Pancreas (tissue), 10 donors: Measurements from ENCODE around the gene SLC35B4. TPM values are rescaled to one million over a fixed set of nuclear protein-coding genes. Genes with fewer than 3 reads are reported as not detected.

Experiments
- ATAC-seq, 4 donors: fragments of 200-7000 bp; cut with Tn5 transposase; one replicate each; pipeline versions ENCODE4 v1.8.0 to v1.9.1; 2020; ENCODE audit warnings: mild to moderate bottlenecking in 4 of 4, moderate library complexity in 4 of 4
- DNase-seq, 6 donors: peaks; one replicate each; pipeline ENCODE4 v3.0.0-alpha.2; 2020
- FAIRE-seq: peaks from 2 replicates; lab custom pipeline; 2012; peaks lifted over from hg19 to GRCh38; lab: Jason Lieb, UNC
- H3K27ac ChIP-seq, 4 donors: fragments of 200-600 bp; sonication (generic); 1 replicate in 3 of 4; 2 replicates in 1 of 4; pipeline versions ENCODE4 v1.5.0 to v1.8.0; 2020
- H3K27me3 ChIP-seq, 4 donors: fragments of 200-600 bp; one replicate each; pipeline ENCODE4 v1.8.0; 2021
- H3K36me3 ChIP-seq, 3 donors: fragments of 200-600 bp; sonication (generic) in 1 of 3; one replicate each; pipeline versions ENCODE4 v1.5.0 to v1.8.0; 2020 to 2021
- H3K4me1 ChIP-seq, 3 donors: fragments of 200-600 bp; one replicate each; pipeline ENCODE4 v1.8.0; 2021
- H3K4me3 ChIP-seq, 4 donors: fragments of 200-600 bp; sonication (generic) in 2 of 4; one replicate each; pipeline versions ENCODE4 v1.5.0 to v1.8.0; 2020 to 2021
- H3K9me3 ChIP-seq, 4 donors: fragments of 200-600 bp; one replicate each; pipeline ENCODE4 v1.8.0; 2021
- WGBS, 2 donors: extraction: QIAGEN DNeasy Blood & Tissue Kit; methylation state at CpG; one replicate each; pipeline ENCODE4 v1.1.7; 2013; 5-methylcytosine and 5-hydroxymethylcytosine counted together
- intact Hi-C, 3 donors: fragments of 100-400 bp; cut with DNase I; formaldehyde crosslinking; loops; one replicate each; pipeline versions ENCODE4 v1.11.1 to v1.14.2; 2022
- polyA plus RNA-seq, 2 donors: library from polyadenylated mRNA; stranded (reverse); fragments of 200-250 nt; gene quantifications; one replicate each; pipeline ENCODE4 v1.2.3, GENCODE V29; 2013
- total RNA-seq, 6 donors: library from RNA; stranded (reverse); fragmentation: NEBNext Ultra II Directional in 4 of 6; extraction: Animal tissue kit (Norgen Biotek cat#: 25700) in 4 of 6; gene quantifications; one replicate each; pipeline versions ENCODE4 v1.2.1 to v1.2.4, GENCODE V29; 2021 to 2023
- TF ChIP-seq, protein P1 (sequence below), 4 donors: fragments of 200-600 bp; sonication (generic) in 3 of 4; IDR thresholded peaks; one replicate each; pipeline versions ENCODE4 v1.5.0 to v1.8.0; 2021; ENCODE audit warnings: antibody characterized with exemption in 4 of 4
- donor health status: healthy with polysubstance abuse.
- donor health status: DM: no; HTN: no; CAD: no; lungs with moderate emphysema.
- donor health status: DM: no; HTN: no; CAD: no.
- donor health status: control.
- donor health status: control.
- donor health status: Bipolar disorder and iron deficiency.
- donor health status: DM: yes; HTN: yes; CAD: no.
- donor health status: DM: no; HTN: no; CAD: no.
- donor health status: DM: no; HTN: no; CAD: no.
- donor health status: DM: yes; HTN: yes; CAD: no.

The SLC35B4 gene
- total and polyA plus RNA-seq, 8 donors = 2.2 to 8.0 (median 3.6) TPM

- FAIRE-seq (no peak), DNase-seq (no peak), ATAC-seq (no peak)
- Histone ChIP-seq H3K4me3 (no peak overlapping the region), H3K36me3 (no peaks in the 10 kb centered on the region), H3K27ac (no peak overlapping the region), H3K27me3 (no peaks in the 10 kb centered on the region), H3K9me3 (no peaks in the 10 kb centered on the region), H3K4me1 (no peaks in the 10 kb centered on the region)
- intact Hi-C loops = no loop called here
- 65 to 75% methylated on average over 5 of the region's 5 CpGs for WGBS, 2 donors
- TF ChIP-seq, protein P1, sequence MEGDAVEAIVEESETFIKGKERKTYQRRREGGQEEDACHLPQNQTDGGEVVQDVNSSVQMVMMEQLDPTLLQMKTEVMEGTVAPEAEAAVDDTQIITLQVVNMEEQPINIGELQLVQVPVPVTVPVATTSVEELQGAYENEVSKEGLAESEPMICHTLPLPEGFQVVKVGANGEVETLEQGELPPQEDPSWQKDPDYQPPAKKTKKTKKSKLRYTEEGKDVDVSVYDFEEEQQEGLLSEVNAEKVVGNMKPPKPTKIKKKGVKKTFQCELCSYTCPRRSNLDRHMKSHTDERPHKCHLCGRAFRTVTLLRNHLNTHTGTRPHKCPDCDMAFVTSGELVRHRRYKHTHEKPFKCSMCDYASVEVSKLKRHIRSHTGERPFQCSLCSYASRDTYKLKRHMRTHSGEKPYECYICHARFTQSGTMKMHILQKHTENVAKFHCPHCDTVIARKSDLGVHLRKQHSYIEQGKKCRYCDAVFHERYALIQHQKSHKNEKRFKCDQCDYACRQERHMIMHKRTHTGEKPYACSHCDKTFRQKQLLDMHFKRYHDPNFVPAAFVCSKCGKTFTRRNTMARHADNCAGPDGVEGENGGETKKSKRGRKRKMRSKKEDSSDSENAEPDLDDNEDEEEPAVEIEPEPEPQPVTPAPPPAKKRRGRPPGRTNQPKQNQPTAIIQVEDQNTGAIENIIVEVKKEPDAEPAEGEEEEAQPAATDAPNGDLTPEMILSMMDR (IDR thresholded peaks at IDR 0.05) = no peak
These were observed 39.8 kb downstream of the SLC35B4 start for GRCh38 chr7:134276951-134277350.

- peaks cover 0 to 4% (median 0%) of the 10 kb centered on the region in 4 donors for H3K9me3 ChIP-seq
- no peak overlapping the region for H3K27ac ChIP-seq
- ATAC-seq (no peak), DNase-seq (no peak), FAIRE-seq (no peak)
- no peak overlapping the region for H3K4me3 ChIP-seq
- H3K36me3 ChIP-seq = no peaks in the 10 kb centered on the region
- no peaks in the 10 kb centered on the region for H3K4me1 ChIP-seq
- H3K27me3 ChIP-seq = no peaks in the 10 kb centered on the region
- TF ChIP-seq, protein P1 (IDR thresholded peaks at IDR 0.05) = no peak
- WGBS, 2 donors = 92 to 95% methylated on average over 4 of the region's 4 CpGs
- intact Hi-C loops = no loop called here
These were observed 54.4 kb downstream of the SLC35B4 start for GRCh38 chr7:134262322-134262721.

GRCh38 chr7:134255814-134256213 lies 60.9 kb downstream of the SLC35B4 start:
- FAIRE-seq (no peak), ATAC-seq (no peak), DNase-seq (no peak)
- no peaks in the 10 kb centered on the region for H3K9me3 ChIP-seq
- H3K27ac ChIP-seq = no peak overlapping the region
- intact Hi-C loops = no loop called here
- no peaks in the 10 kb centered on the region for H3K4me1 ChIP-seq
- TF ChIP-seq, protein P1 (IDR thresholded peaks at IDR 0.05) = no peak
- WGBS, 2 donors = 87 to 91% methylated on average over 5 of the region's 5 CpGs
- no peak overlapping the region for H3K4me3 ChIP-seq
- no peaks in the 10 kb centered on the region for H3K36me3 ChIP-seq
- H3K27me3 ChIP-seq = no peaks in the 10 kb centered on the region

- DNase-seq (no peak), ATAC-seq (no peak), FAIRE-seq (no peak)
- Histone ChIP-seq H3K27me3 (no peaks in the 10 kb centered on the region), H3K36me3 (no peaks in the 10 kb centered on the region), H3K9me3 (no peaks in the 10 kb centered on the region), H3K4me3 (no peak overlapping the region), H3K4me1 (no peaks in the 10 kb centered on the region), H3K27ac (no peak overlapping the region)
- TF ChIP-seq, protein P1 (IDR thresholded peaks at IDR 0.05) = no peak
- 95 to 97% methylated on average over 3 of the region's 3 CpGs for WGBS, 2 donors
- intact Hi-C loops = no loop called here
These were observed 62.4 kb downstream of the SLC35B4 start for GRCh38 chr7:134254311-134254710.

GRCh38 chr7:134248196-134248595 lies 68.5 kb downstream of the SLC35B4 start:
- no peak overlapping the region for H3K4me3 ChIP-seq
- FAIRE-seq = no peak
- H3K36me3 ChIP-seq = no peaks in the 10 kb centered on the region
- 77 to 89% methylated on average over 3 of the region's 3 CpGs for WGBS, 2 donors
- no peak overlapping the region for H3K27ac ChIP-seq
- intact Hi-C loops = no loop called here
- H3K9me3 ChIP-seq = no peaks in the 10 kb centered on the region
- no peak for DNase-seq
- H3K27me3 ChIP-seq = no peaks in the 10 kb centered on the region
- ATAC-seq = no peak
- H3K4me1 ChIP-seq = no peaks in the 10 kb centered on the region
- TF ChIP-seq, protein P1 (IDR thresholded peaks at IDR 0.05) = no peak
